UCSD-AML1 (cell line): ENCODE results near the gene CLEC4F.

Experiments used
- DNase-seq: peaks from one replicate; lab custom pipeline; 2025; ENCODE audit not compliant: unreplicated experiment; lab: John Stamatoyannopoulos, UW

Gene CLEC4F

DNA sequence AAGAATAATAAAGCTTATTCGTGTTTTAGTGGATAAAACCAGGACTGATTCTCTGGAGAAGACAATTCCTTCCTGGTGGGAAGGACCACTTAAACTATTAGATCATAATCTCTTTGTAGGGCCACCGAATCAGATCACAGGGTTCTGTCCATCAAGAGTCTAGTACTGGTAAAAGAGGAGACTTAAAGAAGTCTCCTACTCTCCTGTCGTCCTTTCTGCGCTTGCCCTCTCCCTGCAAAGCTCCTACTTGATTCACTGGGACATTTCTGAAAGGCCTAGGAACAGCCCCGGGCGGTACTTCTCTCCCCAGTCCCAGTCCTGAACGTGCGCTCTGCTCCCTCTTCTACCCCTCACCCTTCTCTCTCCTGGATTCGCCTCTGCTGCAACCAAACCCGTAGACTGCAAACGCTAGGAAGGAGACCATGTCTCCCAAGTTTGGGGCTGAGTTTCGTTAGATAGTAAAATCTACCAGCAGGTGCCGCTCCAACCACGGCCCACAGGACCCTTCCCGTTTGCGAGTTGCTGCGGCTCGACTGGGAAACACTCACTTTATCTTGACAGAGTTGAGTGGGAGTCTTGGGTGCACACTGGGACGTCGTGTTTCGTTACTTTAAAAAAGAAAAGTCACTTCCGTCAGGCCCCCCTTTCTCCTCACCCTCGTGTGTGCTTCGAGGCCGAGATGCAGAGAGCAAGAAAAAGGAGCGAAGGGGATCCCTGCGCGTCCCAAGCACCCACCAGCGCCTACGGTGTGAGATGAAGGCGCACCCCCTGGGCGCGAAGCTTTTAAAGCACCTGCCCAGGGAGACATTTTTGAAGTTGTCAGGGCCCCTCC lies 30.9 kb downstream of the CLEC4F start:
- DNase-seq, result peak; percentile 65

DNA sequence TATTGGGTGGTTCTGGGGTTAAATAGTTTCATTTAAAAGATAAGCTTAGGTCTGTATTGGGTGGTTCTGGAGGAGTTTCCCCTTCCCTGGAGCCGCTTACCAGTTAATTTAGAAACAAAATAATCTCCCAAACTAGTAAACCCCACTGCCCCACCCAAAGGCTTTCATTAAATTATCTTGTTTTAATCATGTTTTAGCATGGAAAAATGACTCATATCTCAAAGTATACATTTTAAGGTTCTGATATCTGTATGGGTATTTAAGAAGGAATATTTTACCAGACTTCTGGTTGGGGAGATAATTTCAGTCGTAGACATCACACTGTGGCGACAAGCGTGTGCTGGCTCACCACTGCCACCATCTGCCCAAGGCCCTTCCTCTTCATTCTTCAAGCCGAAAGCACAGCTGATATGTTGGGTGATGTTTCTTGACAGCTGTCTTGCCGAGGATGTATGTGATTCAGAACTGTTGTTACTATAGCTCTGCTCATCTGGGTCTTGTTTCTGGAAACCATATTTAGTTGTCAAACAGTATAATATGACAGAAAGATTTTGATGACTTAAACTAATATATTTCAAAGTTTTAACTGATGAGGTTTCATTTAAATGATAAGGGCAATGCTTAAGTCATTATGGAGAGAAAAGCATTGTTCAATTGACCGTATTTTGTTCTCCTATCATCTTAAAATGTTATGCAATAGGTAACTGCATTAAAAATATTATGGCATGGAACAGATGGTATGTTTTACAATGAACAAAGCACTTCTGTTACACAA lies 35.1 kb downstream of the CLEC4F start:
- DNase-seq, result peak; percentile 21

DNA sequence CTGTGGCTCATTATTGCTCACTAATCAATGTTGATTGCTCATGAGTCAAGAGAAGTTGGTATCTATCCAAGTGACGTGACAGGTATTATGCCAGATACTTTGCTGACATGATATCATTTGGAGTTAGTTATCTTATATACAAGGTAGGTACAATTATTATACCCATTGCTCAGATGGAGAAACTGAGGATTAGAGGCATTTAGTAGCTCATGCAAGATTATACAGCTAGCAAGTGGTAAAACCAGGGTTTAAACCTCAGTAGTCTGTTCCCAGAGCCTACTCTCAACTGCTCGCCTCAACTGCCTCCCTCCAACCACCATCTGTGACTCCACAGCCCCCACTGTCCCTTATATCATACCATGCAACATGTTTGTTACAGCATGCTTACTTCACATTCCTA lies 36.1 kb downstream of the CLEC4F start:
- DNase-seq, result no peak

DNA sequence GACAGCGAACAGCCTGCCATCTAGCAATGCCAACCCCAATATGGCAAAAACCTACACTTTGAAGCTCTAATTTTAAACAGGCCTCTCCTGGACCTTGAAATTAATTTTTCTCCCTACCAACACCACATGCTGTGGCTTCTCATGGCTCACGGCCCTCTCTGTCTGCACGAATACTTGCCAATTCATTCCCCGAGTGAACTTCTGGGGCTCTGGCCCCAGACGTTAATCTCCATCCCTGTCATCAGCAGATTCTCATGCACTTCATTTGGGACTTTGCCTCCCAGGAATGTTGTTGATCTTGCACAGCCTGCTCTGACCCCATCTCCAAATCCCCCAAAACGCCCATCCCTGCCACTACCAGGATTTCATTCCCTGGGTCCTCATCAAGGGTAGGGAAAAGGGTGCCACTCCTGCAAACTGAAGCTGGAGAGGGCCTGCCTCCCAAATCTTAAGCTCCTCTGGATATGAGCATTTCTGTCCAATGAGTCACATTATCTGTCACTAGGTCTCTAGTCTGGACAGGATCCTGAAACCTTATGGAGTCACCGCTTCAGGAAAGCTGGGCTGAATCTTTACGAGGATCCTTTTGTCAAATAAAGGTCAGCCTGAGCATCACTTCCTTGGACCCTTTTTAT lies 40.4 kb downstream of the CLEC4F start:
- DNase-seq, result no peak

DNA sequence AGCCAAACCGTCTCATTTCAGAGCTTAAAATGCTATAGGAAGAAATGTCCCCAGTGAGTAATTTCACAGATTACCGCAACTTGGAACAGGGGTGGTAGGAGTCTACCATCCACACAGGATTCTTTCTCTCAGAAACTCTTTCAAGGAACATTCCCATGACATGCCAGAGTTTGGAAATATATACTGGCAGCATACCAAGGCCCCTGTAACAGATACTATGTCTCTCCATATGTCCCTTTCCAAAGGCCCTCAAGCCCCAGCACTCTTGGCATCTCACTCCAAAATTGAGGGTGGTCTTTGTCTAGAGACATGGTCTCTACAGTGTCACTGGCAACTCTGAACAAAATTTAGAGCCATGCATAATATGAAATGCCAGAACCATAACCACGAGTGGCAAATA lies 40.9 kb downstream of the CLEC4F start:
- DNase-seq, result no peak

DNA sequence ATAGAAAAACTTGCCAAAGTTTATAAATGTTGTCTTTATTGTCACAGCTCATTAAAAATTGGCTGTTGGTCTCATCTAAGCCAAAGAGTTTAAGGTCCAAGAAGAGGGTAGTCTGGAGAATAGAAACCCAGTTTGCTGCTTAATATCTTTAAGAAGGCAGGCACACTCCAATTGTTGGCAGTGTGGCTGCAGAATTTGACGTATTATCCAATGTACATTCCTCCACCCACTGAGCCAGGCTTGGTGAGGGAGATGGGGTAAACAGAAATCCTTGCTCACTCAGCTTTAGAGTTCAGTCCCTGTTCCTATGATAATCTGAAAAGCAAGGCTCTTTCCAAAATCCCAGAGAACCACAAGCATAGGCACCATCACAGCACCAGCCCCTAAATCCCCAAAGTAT lies 41.7 kb downstream of the CLEC4F start:
- no peak for DNase-seq

DNA sequence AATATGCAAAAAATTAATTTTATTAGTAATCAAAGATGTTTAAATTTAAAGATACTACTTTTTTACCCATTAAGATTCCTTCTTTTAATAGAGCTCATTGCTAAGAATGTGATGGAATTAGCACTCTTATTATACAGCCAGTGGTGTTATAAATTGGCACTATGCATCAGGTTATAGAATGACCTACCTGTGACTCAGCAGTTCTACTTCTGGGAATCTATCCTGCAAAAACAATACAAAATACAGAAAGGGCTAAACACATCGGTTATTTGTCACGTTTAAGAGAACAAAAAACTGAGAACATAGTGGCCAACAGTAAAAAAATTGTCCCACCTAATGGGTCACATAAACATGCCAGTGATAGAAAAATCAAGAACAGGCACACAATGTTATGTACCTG lies 42.9 kb downstream of the CLEC4F start:
- no peak for DNase-seq

DNA sequence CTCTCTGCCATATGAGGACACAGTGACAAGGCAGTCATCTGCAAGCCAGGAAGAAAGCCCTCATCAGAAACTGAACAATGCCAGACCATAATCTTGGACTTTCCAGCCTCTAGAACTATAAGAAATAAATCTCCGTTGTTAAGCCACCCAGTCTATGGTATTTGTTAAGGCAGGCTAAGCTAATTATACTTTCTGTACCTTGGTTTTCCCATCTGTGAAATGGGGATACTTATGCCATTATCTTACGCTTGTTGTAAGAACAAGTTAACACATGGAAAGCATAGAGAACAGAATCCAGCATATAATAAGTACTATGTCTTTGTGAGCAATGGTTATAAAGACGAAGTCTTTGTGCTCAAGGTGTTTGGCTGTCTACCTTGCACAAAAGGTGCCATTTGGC lies 44.1 kb downstream of the CLEC4F start:
- DNase-seq, result no peak

DNA sequence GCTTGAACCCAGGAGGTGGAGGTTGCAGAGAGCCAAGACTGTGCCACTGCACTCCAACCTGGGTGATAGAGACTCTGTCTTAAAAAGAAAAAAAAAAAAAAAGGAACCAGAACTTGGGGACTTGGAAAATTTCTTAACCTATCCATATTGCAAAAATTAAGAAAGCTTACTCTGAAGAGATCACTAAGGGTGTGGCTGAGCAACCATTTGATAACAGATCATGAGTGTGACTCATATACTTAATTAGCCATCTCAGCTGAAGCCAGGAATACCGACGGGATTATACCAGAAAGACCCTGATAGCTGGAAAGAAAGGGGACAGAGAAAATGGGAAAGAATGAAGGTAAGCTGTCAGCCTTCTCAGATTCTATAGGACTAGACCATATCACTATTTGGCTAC lies 45.3 kb downstream of the CLEC4F start:
- no peak for DNase-seq

DNA sequence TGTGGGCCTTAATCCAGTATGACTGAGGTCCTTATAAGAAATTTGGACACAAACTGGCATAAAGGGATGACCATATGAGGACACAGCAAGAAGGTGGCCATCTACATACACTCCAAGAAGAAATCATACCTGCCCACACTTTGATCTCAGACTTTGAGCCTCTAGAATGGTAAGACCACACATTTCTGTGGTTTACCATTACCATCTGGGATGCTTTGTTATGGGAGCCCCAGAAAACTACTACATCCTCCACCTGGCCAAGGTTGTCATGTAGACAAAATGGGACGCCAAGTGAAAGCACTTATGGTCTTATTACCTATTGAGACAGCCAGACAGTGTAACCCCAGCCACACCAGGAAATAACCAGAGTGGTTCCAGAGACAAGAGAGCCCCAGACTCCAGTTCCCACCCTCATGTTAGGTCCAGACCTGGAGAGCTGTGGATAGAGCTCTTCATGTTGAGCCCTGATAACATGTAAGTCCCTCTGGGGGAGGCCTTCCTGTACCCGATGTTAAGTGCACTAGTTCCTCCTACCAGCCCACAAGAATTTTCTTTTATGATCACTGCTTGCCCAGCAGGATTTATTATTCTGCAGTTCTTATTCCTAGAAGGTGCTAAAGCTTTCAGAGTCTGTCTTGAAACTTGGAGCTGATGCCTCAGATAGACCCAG lies 47.8 kb downstream of the CLEC4F start:
- DNase-seq, result no peak

DNA sequence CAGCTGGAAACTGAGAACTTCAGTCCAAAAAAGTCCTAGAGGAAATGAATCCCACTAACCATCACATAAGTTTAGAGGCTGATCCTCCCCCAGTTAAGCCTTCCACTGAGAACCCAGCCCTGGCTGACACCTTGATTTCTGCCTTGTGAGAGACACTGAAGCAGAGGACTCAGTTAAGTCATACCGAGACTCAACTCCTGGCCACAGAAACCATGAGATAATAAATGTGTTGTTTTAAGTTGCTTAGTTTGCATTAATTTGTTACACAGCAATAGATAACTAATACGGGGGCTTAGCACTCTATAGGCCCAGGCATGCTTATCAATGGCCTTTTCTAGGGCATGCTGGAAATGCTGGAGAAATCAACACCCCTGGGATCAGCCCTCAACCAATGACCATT lies 49.0 kb downstream of the CLEC4F start:
- no peak for DNase-seq

DNA sequence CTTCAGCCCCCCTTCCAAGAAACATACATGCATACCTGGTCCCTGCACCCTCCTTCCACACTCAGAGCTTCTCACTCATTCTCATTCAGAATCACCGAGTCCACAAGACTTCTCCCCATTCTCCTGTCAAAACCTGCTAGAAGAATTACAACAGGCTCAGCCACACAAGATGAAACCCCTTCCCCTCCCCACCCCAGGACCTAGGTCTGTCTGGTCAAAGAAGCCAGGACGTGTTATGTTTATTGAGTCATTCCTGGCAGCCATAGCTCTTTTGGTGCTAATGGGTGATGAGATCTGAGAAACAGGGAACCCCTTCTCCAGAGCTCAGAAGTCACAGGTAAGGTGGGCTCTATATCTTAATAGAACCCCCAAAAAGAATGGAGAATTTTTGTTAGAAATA lies 50.9 kb downstream of the CLEC4F start:
- no peak for DNase-seq

DNA sequence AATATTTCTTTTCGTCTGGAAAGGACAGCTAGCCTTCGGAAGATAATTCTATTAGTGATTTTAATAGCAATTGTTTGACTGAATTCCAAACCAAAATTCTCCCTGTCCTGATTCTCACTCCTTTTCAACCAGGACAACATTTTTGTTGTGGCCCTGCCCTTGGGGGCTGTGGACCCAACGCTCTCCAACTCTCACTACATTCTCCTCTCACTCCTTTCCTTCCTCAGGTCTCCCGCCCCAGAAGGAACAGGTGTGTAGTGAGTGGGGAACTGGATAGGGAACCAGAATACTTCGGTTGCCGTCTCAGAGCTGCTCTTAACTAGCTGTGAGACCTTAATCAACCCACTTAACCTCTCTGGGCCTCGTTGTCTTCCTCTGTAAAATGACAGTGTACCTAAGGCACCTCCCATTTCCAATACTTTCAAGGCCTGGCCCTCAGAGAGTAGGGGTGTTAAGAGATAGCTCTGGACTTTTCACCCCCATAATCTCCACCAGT lies 51.8 kb downstream of the CLEC4F start:
- no peak for DNase-seq

DNA sequence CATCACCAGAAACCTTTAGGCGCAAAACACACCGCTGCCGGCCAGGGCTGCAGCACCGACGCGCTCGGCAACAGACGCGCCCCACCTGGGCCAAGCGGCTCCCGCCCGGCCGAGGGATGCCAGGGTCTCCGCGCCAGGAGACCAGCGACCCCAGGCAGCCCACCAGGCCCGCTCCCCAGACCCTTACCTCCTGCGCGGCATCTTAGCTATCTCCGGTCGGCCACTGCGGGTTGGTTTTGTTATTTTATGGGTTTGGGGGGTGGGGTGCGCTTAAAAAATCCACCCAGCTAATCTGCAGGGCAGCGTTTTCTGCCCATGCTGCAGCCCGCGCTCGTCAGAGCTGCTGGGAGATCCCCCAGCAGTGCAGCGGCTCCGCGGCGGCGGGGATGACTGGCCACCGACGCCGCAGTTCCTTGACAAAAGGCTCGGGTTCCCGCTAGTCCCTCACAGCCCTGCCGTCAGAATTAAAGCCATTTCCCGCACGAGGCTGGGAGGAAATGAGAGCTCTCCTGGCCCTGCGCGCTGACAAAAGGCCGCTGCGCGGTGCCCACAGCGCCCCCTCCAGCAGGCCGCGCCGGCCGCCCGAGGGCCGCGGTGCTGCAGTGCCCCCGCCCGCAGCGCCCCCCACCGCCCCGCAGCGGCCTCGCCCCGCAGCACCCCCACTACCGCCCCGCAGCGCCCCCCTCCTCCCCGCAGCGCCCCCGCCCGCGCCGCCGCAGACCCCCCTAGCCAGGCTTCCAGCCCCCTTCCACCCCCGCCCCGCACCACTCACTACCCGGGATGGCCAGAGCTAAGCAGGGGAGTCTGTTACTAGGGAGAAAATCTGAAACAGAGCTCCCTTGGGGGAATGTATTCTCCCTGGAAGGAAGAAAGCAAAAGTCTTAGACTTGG lies 52.5 kb downstream of the CLEC4F start, which contains the start of gene ADD2:
Gene ADD2, minus strand, starts transcription at position 502 of the 891 bp plus-strand sequence. CDS start 61,792 bp downstream, outside the sequence.
- DNase-seq, result no peak

DNA sequence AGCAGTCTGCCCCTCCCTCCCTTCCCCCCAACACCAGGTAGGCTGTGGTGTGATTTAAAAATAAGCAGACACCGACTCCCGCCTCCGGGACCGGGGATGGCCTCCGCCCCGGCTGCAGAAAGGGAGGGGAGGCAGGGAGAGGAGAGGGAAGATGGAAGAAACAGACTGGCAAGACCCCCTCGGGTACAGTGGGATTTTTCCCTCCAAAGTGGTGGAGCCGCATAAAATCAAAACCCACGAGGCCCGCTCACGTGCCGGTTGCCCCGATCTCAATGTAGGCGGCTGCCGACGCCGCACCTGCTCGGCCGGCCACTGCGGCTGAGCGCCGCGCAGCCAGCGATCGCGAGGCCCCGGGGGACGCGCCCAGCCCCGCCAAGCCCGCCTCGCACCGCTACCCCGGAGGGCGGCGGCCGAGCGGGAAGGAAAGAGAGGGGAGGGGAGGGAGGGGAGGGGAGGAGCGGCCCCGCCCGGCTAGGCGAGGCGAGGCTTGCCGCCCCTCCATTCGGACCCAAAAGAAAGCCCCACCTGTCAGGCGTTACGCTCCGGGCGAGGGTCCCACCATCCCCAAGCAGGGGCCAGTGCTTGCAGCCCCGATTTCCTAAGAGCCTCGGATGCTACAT lies 53.2 kb downstream of the CLEC4F start:
- no peak for DNase-seq

DNA sequence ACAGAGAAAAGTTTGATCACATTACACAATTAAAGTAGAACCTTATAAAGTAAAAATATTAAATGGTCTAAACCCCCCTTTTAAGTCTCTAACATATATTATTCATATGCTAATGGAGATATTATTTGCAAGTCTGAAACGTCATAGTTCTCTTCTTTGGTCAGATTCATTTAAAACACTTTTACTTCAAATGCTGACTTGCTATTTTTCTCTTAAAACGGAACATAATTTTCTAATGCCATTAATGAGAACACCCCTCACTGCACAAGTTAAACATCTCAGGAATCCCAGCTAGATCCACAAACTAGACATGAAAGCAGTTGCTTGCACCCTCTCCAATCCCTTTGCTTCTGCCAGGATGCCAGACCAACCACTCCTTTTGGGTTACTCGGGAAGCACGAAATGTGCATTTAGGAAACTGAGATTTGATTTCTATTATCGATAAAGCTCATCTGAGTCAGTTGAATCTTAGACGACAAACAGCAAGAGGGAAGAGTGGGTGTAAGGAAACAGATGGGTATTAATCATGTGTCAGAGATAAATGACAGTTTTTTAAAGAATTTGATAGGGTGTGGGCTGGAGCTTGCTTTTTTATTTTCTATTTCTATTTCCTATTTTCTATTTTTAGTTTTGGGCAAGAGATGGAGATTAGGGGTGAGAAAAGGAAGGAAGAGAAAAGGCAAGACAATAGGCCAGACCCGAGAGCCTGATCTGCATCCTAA lies 53.9 kb downstream of the CLEC4F start:
- DNase-seq, result no peak

DNA sequence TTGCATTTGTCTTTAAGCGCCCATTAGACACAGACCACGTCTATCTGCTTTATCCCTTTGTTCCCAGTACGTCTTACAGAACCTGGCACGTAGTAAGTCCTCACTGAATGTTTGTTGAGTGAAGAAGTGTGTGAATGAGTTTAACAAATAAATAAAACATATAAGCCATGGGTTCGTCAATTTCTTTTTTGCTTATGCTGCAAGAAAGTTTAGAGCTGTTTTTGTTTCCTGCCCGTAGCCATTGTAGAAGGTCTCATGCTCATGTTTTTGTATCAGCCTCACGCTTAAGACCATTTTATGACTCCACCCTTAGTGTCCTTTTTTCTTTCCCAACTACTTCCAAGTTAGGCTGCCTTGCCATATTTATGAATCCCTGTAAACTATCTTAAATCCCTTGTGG lies 54.9 kb downstream of the CLEC4F start:
- no peak for DNase-seq

DNA sequence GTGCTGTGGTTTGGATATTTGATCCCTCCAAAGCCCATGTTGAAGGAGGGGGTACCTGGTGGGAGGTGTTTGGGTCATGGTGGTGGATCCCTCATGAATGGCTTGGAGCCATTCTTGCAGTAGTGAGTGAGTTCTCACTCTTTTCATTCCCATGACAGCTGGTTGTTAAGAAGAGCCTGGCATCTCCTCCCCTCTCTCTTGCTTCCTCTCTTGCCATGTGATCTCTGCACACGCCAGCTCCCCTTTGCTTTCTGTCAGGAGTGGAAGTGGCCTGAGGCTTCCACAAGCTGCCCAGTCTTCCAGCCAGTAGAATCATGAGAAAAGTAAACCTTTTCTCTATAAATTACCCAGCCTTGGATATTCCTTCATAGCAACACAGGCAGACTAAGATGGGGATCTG lies 61.0 kb downstream of the CLEC4F start:
- no peak for DNase-seq
